RPMI7951 (cell line): ENCODE data around the gene GNAI2. TPM values are rescaled to one million over a fixed set of nuclear protein-coding genes. Genes with fewer than 3 reads are reported as not detected.
"Not testable (repeated sequence)": the region's sequence is repeated elsewhere in the genome, so short reads cannot be mapped to it uniquely, and the experiment has no call there.

Source experiments
- DNase-seq: peaks from one replicate; pipeline ENCODE4 v3.0.0-alpha.2; 2012; ENCODE audit warnings: low read depth
- total RNA-seq: library from RNA; depleted of rRNA; stranded (reverse); fragments of >200 nt; shearing (Covaris generic); gene quantifications from 2 replicates; pipeline ENCODE4 v1.2.3, GENCODE V29; 2014

Gene GNAI2
- total RNA-seq, 1 experiment from 2014 or later = 305 TPM

- DNase-seq = no peak
Measured at GRCh38 chr3:50204804-50205412, 31.1 kb upstream of the GNAI2 start, which contains the start of gene SLC38A3. Gene SLC38A3 (plus strand): TSS chr3:50205271. CDS start chr3:50214200, 8,929 bp downstream.

GRCh38 chr3:50205413-50206276, 30.4 kb upstream of the GNAI2 start:
- no peak for DNase-seq

GRCh38 chr3:50207359-50208042, 28.5 kb upstream of the GNAI2 start:
- no peak for DNase-seq

GRCh38 chr3:50208677-50209344, 27.2 kb upstream of the GNAI2 start:
- no peak for DNase-seq

- DNase-seq = no peak
Measured at GRCh38 chr3:50210176-50210509, 25.9 kb upstream of the GNAI2 start.

- DNase-seq = no peak
Measured at GRCh38 chr3:50210510-50211367, 25.3 kb upstream of the GNAI2 start.

- not testable (repeated sequence) for DNase-seq
Measured at GRCh38 chr3:50211368-50211717, 24.7 kb upstream of the GNAI2 start.

GRCh38 chr3:50211930-50212329, 24.1 kb upstream of the GNAI2 start:
- peak; percentile 31 for DNase-seq

GRCh38 chr3:50212502-50212901, 23.5 kb upstream of the GNAI2 start:
- DNase-seq = no peak

- DNase-seq = no peak
Measured at GRCh38 chr3:50212971-50213370, 23.0 kb upstream of the GNAI2 start.

- no peak for DNase-seq
Measured at GRCh38 chr3:50213373-50213772, 22.6 kb upstream of the GNAI2 start.

- no peak for DNase-seq
Measured at GRCh38 chr3:50214824-50215223, 21.2 kb upstream of the GNAI2 start.

- DNase-seq = no peak
Measured at GRCh38 chr3:50215529-50215928, 20.5 kb upstream of the GNAI2 start.

- DNase-seq = no peak
Measured at GRCh38 chr3:50217681-50218080, 18.3 kb upstream of the GNAI2 start.

- no peak for DNase-seq
Measured at GRCh38 chr3:50218448-50218847, 17.6 kb upstream of the GNAI2 start.

GRCh38 chr3:50219285-50219684, 16.7 kb upstream of the GNAI2 start:
- no peak for DNase-seq

- DNase-seq = no peak
Measured at GRCh38 chr3:50220109-50220508, 15.9 kb upstream of the GNAI2 start.

GRCh38 chr3:50221051-50221410, 15.0 kb upstream of the GNAI2 start:
- no peak for DNase-seq

GRCh38 chr3:50221411-50222168, 14.4 kb upstream of the GNAI2 start:
- DNase-seq = no peak

- DNase-seq = no peak
Measured at GRCh38 chr3:50222169-50222528, 13.9 kb upstream of the GNAI2 start.

- no peak for DNase-seq
Measured at GRCh38 chr3:50224639-50225038, 11.4 kb upstream of the GNAI2 start.
